Fibroblast of mammary gland (primary cell): ENCODE data around the gene SH3D19.
A peak's percentile ranks its signal among the peaks of the same experiment; 100 is the strongest.

Source experiments
- DNase-seq: peaks from one replicate; pipeline ENCODE4 v3.0.0-alpha.2; 2010; ENCODE audit warnings: low read depth
- H3K4me3 ChIP-seq: 2 replicates; pipeline ENCODE4 v1.5.1; 2011; ENCODE audit warnings: low read depth, mild to moderate bottlenecking, low read length, moderate library complexity; ENCODE audit not compliant: control insufficient read depth
- CTCF ChIP-seq: conservative IDR thresholded peaks from 2 replicates; pipeline ENCODE4 v1.5.1; 2011; ENCODE audit warnings: low read depth, low read length, inconsistent platforms; ENCODE audit not compliant: control insufficient read depth, insufficient read depth

The SH3D19 gene

GRCh38 chr4:151314479-151314878 lies 10.9 kb downstream of the SH3D19 start:
- no peak for DNase-seq
- TF ChIP-seq CTCF = no peak
- H3K4me3 ChIP-seq = no peak overlapping the region

DNA sequence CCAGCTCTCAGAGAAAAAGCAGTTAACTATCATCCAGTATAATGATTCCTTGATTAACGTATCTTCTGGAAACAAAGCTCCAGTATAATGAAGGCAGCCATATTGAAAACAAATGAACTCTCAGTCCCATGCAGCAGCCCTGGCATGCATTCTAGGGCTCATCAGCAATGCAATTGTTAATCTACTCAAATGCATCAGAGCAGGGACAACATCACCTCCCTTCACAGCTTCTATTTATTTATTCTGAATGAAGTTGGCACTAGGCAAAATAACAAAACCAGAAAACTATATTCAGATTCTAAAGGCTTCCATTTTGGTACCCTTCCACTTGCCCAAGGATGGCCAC lies 11.4 kb downstream of the SH3D19 start:
- no peak for TF ChIP-seq CTCF
- no peak for DNase-seq
- no peak overlapping the region for H3K4me3 ChIP-seq

GRCh38 chr4:151313306-151314009 lies 11.9 kb downstream of the SH3D19 start:
- H3K4me3 ChIP-seq = no peak overlapping the region
- no peak for TF ChIP-seq CTCF
- no peak for DNase-seq

GRCh38 chr4:151310124-151310728 lies 15.2 kb downstream of the SH3D19 start:
- TF ChIP-seq CTCF = no peak
- DNase-seq = no peak

DNA sequence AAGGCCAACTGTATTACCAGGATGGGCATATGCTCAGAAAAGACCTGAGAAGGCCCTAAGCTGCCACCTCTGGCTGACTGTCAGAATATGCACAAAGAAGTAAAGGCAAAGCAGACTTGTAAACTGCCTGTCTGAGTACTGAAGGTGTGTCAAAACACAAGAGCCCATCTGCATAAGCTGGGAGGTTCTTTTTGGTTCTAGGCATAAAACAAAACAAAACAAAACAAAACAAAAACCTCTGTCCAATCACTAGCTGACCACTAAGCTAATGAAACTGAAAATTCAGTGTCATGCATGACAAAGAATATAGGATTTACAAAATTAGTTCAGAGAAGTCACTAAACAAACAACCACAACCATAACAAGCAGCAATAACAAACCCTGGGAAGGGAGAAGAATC lies 20.6 kb downstream of the SH3D19 start:
- H3K4me3 ChIP-seq = no peak overlapping the region
- no peak for TF ChIP-seq CTCF
- peak; percentile 29 for DNase-seq

More at GRCh38 chr4:151310124-151310728, 15.2 kb downstream of the SH3D19 start:
- no peak overlapping the region for H3K4me3 ChIP-seq

- TF ChIP-seq CTCF = no peak
- DNase-seq = no peak
- no peak overlapping the region for H3K4me3 ChIP-seq
These were observed 21.2 kb downstream of the SH3D19 start for GRCh38 chr4:151304226-151304625.
